A549 (cell line): ENCODE measurements around the gene EML1. TPM values are rescaled to one million over a fixed set of nuclear protein-coding genes. Genes with fewer than 3 reads are reported as not detected.

Experiments
- ATAC-seq, 2 experiments: fragments of 200-7000 bp in 1 of 2; fragments of >200 bp in 1 of 2; cut with Nextera tagmentation in 1 of 2; cut with Tn5 transposase in 1 of 2; 3 replicates each; pipeline versions ENCODE4 v1.8.0 to v1.9.1; 2018 to 2020; ENCODE audit warnings: mild to moderate bottlenecking in 1 of 2, moderate library complexity in 1 of 2
- CTCF ChIA-PET: fragments of 300-600 bp; sonication (Branson Sonifier 250); formaldehyde crosslinking; extraction: SDS; loops from one replicate; lab custom pipeline; 2021; ENCODE audit warnings: antibody characterized with exemption, inconsistent platforms; lab: Yijun Ruan, JAX
- POLR2A ChIA-PET: fragments of 350-600 bp; formaldehyde crosslinking; extraction: SDS; loops from one replicate; lab custom pipeline; 2021; ENCODE audit warnings: antibody characterized with exemption, inconsistent platforms; lab: Yijun Ruan, JAX
- DNase-seq, 2 experiments: peaks; one replicate each; pipeline versions ENCODE4 v3.0.0 to v3.0.0-alpha.2; 2011 to 2016; ENCODE audit warnings: low read depth in 1 of 2, low spot score in 1 of 2
- FAIRE-seq: peaks from 2 replicates; lab custom pipeline; 2011; peaks lifted over from hg19 to GRCh38; lab: Jason Lieb, UNC
- H3K27ac ChIP-seq, 2 experiments: fragments of >200 bp; sonication (Bioruptor Twin); formaldehyde crosslinking; 3 replicates each; pipeline ENCODE4 v1.5.1; 2016 to 2017
- H3K4me1 ChIP-seq: fragments of >200 bp; sonication (Bioruptor Twin); formaldehyde crosslinking; 3 replicates; pipeline ENCODE4 v1.6.1; 2016
- H3K4me2 ChIP-seq: fragments of >200 bp; sonication (Bioruptor Twin); formaldehyde crosslinking; 3 replicates; pipeline ENCODE4 v1.6.1; 2016
- H3K4me3 ChIP-seq: fragments of >200 bp; sonication (Bioruptor Twin); formaldehyde crosslinking; 3 replicates; pipeline ENCODE4 v1.5.1; 2016
- H3K9me3 ChIP-seq: fragments of >200 bp; sonication (Bioruptor Twin); formaldehyde crosslinking; 3 replicates; pipeline ENCODE4 v1.6.1; 2016
- ATOH8 ChIP-seq: fragments of 250-450 bp; sonication (Bioruptor Pico); IDR thresholded peaks from 2 replicates; pipeline ENCODE4 v1.5.0; 2020; ENCODE audit warnings: low read depth, mild to moderate bottlenecking, moderate library complexity
- CBX2 ChIP-seq: fragments of 200-600 bp; sonication (generic); IDR thresholded peaks from 2 replicates; pipeline ENCODE4 v1.6.1; 2016; ENCODE audit warnings: low read depth, mild to moderate bottlenecking, borderline replicate concordance
- CHD4 ChIP-seq: fragments of 200-600 bp; sonication (generic); IDR thresholded peaks from 2 replicates; pipeline ENCODE4 v1.6.1; 2016; ENCODE audit warnings: antibody characterized with exemption, mild to moderate bottlenecking, borderline replicate concordance
- ESRRA ChIP-seq: fragments of 150-350 bp; IDR thresholded peaks from 2 replicates; pipeline ENCODE4 v1.6.1; 2014; ENCODE audit warnings: mild to moderate bottlenecking, low read length, borderline replicate concordance
- FOSL2 ChIP-seq, 2 experiments: fragments of 450-650 bp in 1 of 2; fragments of >200 bp in 1 of 2; sonication (Bioruptor Twin) in 1 of 2; formaldehyde crosslinking; IDR thresholded peaks; 2 replicates each; pipeline versions ENCODE4 v1.5.0 to v1.6.1; 2016 to 2020; ENCODE audit warnings: mild to moderate bottlenecking in 1 of 2, moderate library complexity in 1 of 2
- HES2 ChIP-seq: fragments of >200 bp; sonication (Bioruptor Twin); formaldehyde crosslinking; IDR thresholded peaks from 2 replicates; pipeline ENCODE4 v1.6.1; 2016
- HOXB13 ChIP-seq: fragments of 250-450 bp; sonication (Bioruptor Pico); IDR thresholded peaks from 2 replicates; pipeline ENCODE4 v1.5.0; 2020; ENCODE audit warnings: low read depth, mild to moderate bottlenecking, moderate library complexity
- HOXB5 ChIP-seq: fragments of 250-450 bp; sonication (Bioruptor Pico); IDR thresholded peaks from 2 replicates; pipeline ENCODE4 v1.5.0; 2020; ENCODE audit warnings: mild to moderate bottlenecking, moderate library complexity
- MAFK ChIP-seq: fragments of 450-650 bp; IDR thresholded peaks from 2 replicates; pipeline ENCODE4 v1.6.1; 2014; ENCODE audit not compliant: partially characterized antibody
- MAZ ChIP-seq: fragments of 150-350 bp; IDR thresholded peaks from 2 replicates; pipeline ENCODE4 v1.6.1; 2014; ENCODE audit warnings: antibody characterized with exemption, low read depth, low read length, borderline replicate concordance
- MYC ChIP-seq: IDR thresholded peaks from 2 replicates; pipeline ENCODE4 v1.6.1; 2012; ENCODE audit warnings: mild to moderate bottlenecking, inconsistent platforms, low read length, improper control_type of control experiment, borderline replicate concordance
- PHF8 ChIP-seq: fragments of 200-600 bp; sonication (generic); IDR thresholded peaks from 2 replicates; pipeline ENCODE4 v1.6.1; 2016; ENCODE audit warnings: low read depth, mild to moderate bottlenecking, antibody characterized with exemption, moderate library complexity, borderline replicate concordance
- RAD21 ChIP-seq, 2 experiments: fragments of >200 bp in 1 of 2; sonication (Bioruptor Twin) in 1 of 2; formaldehyde crosslinking in 1 of 2; IDR thresholded peaks in 1 of 2; conservative IDR thresholded peaks in 1 of 2; 2 replicates in 1 of 2; 3 replicates in 1 of 2; pipeline ENCODE4 v1.6.1; 2012 to 2018; ENCODE audit warnings: inconsistent platforms in 1 of 2
- RFX5 ChIP-seq: fragments of 450-650 bp; IDR thresholded peaks from 2 replicates; pipeline ENCODE4 v1.7.1; 2014; ENCODE audit warnings: antibody characterized with exemption, mild to moderate bottlenecking, moderate library complexity
- RNF2 ChIP-seq: fragments of 200-600 bp; sonication (generic); IDR thresholded peaks from 2 replicates; pipeline ENCODE4 v1.6.1; 2016; ENCODE audit warnings: low read depth, mild to moderate bottlenecking, antibody characterized with exemption, moderate library complexity, borderline replicate concordance
- SMC3 ChIP-seq: fragments of >200 bp; sonication (Bioruptor Twin); formaldehyde crosslinking; IDR thresholded peaks from 3 replicates; pipeline ENCODE4 v1.6.1; 2018; ENCODE audit warnings: inconsistent platforms
- SREBF2 ChIP-seq: fragments of 450-650 bp; IDR thresholded peaks from 2 replicates; pipeline ENCODE4 v1.6.1; 2014; ENCODE audit warnings: mild to moderate bottlenecking, moderate library complexity
- TP53 ChIP-seq: fragments of 250-450 bp; sonication (Bioruptor Pico); IDR thresholded peaks from 2 replicates; pipeline ENCODE4 v1.5.0; 2021; ENCODE audit warnings: mild to moderate bottlenecking, moderate library complexity
- ZC3H11A ChIP-seq: fragments of 450-650 bp; IDR thresholded peaks from 2 replicates; pipeline ENCODE4 v1.6.1; 2014; ENCODE audit warnings: antibody characterized with exemption, mild to moderate bottlenecking
- ZFP36 ChIP-seq: fragments of 450-650 bp; IDR thresholded peaks from 2 replicates; pipeline ENCODE4 v1.6.1; 2014; ENCODE audit warnings: borderline replicate concordance; ENCODE audit not compliant: partially characterized antibody
- ZSCAN20 ChIP-seq: fragments of 250-450 bp; sonication (Bioruptor Pico); IDR thresholded peaks from 2 replicates; pipeline ENCODE4 v1.8.0; 2022; ENCODE audit warnings: mild to moderate bottlenecking, moderate library complexity
- WGBS: methylation state at CpG from one replicate; pipeline ENCODE4 v1.1.6; 2017; ENCODE audit errors: missing lambda C conversion rate; 5-methylcytosine and 5-hydroxymethylcytosine counted together
- polyA plus RNA-seq, 4 experiments: library from polyadenylated mRNA; depleted of rRNA in 3 of 4; stranded (reverse); fragments of >200 nt; fragmentation: RNase III in 1 of 4; extraction: RNeasy Plus Mini Kit Qiagen cat#74134 plus additional on column Dnase treatment in 1 of 4; gene quantifications; 2 replicates in 3 of 4; 3 replicates in 1 of 4; pipeline ENCODE4 v1.2.3, GENCODE V29; 2011 to 2017
- TF ChIP-seq, protein P1 (sequence below): IDR thresholded peaks from 2 replicates; pipeline ENCODE4 v1.6.1; 2012; ENCODE audit warnings: low read depth, borderline replicate concordance
- TF ChIP-seq, protein P2 (sequence below): fragments of 250-450 bp; sonication (Bioruptor Pico); IDR thresholded peaks from 2 replicates; pipeline ENCODE4 v1.5.0; 2021; ENCODE audit warnings: mild to moderate bottlenecking, moderate library complexity, borderline replicate concordance

The EML1 gene
- polyA plus RNA-seq, 2 of the 4 experiments (the other 2 are of a cell fraction): 29.7 to 30.8 TPM

GRCh38 chr14:99989032-99989431 is 195.8 kb downstream of the EML1 start:
- Histone ChIP-seq H3K9me3 (0 out of 3 replicates have a peak, but pooled peaks cover 2% of the 10 kb centered on the region), H3K27ac (no peak overlapping the region), H3K4me3 (no peak overlapping the region), H3K4me1 (no peaks in the 10 kb centered on the region), H3K4me2 (no peak overlapping the region)
- TF ChIP-seq ESRRA (no peak), TP53 (CRISPR knock-in tag) (no peak), FOSL2 (IDR thresholded peaks at IDR 0.05) (no peak), FOSL2 (CRISPR knock-in tag; IDR thresholded peaks at IDR 0.05) (no peak), RFX5 (no peak), CBX2 (no peak), MYC (no peak), CHD4 (no peak), PHF8 (no peak), ZFP36 (no peak)
- TF ChIP-seq, protein P1, sequence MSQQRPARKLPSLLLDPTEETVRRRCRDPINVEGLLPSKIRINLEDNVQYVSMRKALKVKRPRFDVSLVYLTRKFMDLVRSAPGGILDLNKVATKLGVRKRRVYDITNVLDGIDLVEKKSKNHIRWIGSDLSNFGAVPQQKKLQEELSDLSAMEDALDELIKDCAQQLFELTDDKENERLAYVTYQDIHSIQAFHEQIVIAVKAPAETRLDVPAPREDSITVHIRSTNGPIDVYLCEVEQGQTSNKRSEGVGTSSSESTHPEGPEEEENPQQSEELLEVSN: no peak
- TF ChIP-seq, protein P2, sequence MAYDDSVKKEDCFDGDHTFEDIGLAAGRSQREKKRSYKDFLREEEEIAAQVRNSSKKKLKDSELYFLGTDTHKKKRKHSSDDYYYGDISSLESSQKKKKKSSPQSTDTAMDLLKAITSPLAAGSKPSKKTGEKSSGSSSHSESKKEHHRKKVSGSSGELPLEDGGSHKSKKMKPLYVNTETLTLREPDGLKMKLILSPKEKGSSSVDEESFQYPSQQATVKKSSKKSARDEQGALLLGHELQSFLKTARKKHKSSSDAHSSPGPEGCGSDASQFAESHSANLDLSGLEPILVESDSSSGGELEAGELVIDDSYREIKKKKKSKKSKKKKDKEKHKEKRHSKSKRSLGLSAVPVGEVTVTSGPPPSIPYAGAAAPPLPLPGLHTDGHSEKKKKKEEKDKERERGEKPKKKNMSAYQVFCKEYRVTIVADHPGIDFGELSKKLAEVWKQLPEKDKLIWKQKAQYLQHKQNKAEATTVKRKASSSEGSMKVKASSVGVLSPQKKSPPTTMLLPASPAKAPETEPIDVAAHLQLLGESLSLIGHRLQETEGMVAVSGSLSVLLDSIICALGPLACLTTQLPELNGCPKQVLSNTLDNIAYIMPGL (CRISPR knock-in tag): no peak
- ChIA-PET CTCF (interaction anchor here (0.9 to 1.6 kb wide), 3 partner anchors 14 to 120 kb away, joined by 3 to 4 read pairs (median 3); no protein-coding TSS in a partner anchor), POLR2A (no interaction called here)
- ATAC-seq (no peak), FAIRE-seq (no peak), DNase-seq (no peak)
- WGBS: 78% methylated on average over 3 of the region's 3 CpGs

DNA sequence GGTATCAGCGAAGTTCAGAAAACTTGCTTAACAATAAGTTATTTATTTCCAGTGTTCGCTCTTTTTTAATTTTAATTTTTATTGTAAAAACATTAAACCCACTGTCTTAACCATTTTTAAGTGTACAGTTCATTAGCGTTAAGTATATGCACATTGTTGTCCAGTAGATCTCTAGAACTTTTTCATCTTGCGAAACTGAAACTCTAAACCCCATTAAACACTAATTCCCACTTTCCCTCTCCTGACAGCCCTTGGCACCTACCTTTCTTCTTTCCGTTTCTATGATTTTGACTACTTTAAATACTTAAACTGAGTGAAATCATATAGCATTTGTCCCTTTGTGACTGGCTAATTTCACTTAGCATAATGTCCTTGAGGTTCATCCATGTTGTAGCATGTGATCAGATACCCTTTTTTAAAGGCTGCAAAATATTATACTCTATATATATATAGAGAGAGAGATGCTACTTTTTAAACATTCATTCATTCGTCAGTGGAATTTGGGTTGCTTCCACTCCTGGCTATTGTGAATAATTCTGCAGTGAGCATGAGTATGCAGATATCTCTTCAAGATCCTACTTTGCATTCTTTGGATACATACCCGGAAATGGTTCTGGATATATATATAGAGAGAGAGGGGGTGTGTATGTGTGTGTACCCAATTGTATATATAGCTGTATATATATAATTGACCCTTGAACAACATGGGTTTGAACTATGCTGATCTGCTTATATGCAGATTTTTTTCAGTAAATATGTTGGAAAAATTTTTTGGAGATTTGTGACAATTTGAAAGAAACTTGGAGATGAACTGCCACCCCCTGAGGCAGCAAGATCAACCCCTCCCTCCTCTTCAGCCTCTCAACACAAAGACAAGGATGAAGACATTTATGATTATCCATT is 197.3 kb downstream of the EML1 start:
- 82% methylated on average over 7 of the region's 7 CpGs for WGBS
- ChIA-PET CTCF (interaction anchor here (0.9 to 1.7 kb wide), 8 partner anchors 7 to 203 kb away, joined by 3 to 6 read pairs (median 3); partner anchors contain the start of gene EVL), POLR2A (no interaction called here)
- FAIRE-seq (no peak), DNase-seq (no peak), ATAC-seq (no peak)
- Histone ChIP-seq H3K9me3 (0 out of 3 replicates have a peak, but pooled peaks cover 2% of the 10 kb centered on the region), H3K27ac (no peak overlapping the region), H3K4me1 (no peaks in the 10 kb centered on the region), H3K4me2 (no peak overlapping the region), H3K4me3 (no peak overlapping the region)
- TF ChIP-seq SREBF2 (no peak), ATOH8 (no peak), ZC3H11A (no peak), HES2 (no peak), MAFK (no peak), MYC (no peak), HOXB13 (no peak), SMC3 (no peak), RNF2 (no peak), HOXB5 (CRISPR knock-in tag) (no peak), RAD21 (conservative IDR thresholded peaks at IDR 0.05 in 1 of 2, IDR thresholded peaks at IDR 0.05 in 1 of 2) (no peak), FOSL2 (IDR thresholded peaks at IDR 0.05) (no peak), FOSL2 (CRISPR knock-in tag; IDR thresholded peaks at IDR 0.05) (no peak), ZSCAN20 (CRISPR knock-in tag) (no peak), MAZ (no peak)
- TF ChIP-seq, protein P2 (CRISPR knock-in tag): no peak
